HG03521 (cell line): ENCODE results near the gene GOLIM4.
"Not testable (repeated sequence)": the region's sequence is repeated elsewhere in the genome, so short reads cannot be mapped to it uniquely, and the experiment has no call there.

Source experiments
- ATAC-seq: cut with Tn5 transposase; IDR thresholded peaks from one replicate; pipeline ENCODE4 v1.9.1; 2021; ENCODE audit warnings: mild to moderate bottlenecking, moderate library complexity; ENCODE audit not compliant: unreplicated experiment

The GOLIM4 gene

GRCh38 chr3:168095611-168096209, at the start of gene GOLIM4:
Gene GOLIM4 (minus strand): TSS chr3:168095924. CDS start chr3:168095285, 639 bp downstream.
- ATAC-seq, result peak; percentile 84

GRCh38 chr3:168141405-168141998, 45.8 kb upstream of the GOLIM4 start:
- no peak for ATAC-seq

- ATAC-seq, result no peak
Observed at GRCh38 chr3:168139947-168140346, 44.2 kb upstream of the GOLIM4 start.

- ATAC-seq, result no peak
Observed at GRCh38 chr3:168138421-168138820, 42.7 kb upstream of the GOLIM4 start.

GRCh38 chr3:168134931-168135330, 39.2 kb upstream of the GOLIM4 start:
- no peak for ATAC-seq

GRCh38 chr3:168130250-168130649, 34.5 kb upstream of the GOLIM4 start:
- not testable (repeated sequence) for ATAC-seq

- ATAC-seq, result not testable (repeated sequence)
Observed at GRCh38 chr3:168128463-168128862, 32.7 kb upstream of the GOLIM4 start.

GRCh38 chr3:168127466-168127865, 31.7 kb upstream of the GOLIM4 start:
- ATAC-seq, result no peak

- ATAC-seq, result no peak
Observed at GRCh38 chr3:168124791-168125190, 29.1 kb upstream of the GOLIM4 start.

GRCh38 chr3:168124291-168124690, 28.6 kb upstream of the GOLIM4 start:
- no peak for ATAC-seq

GRCh38 chr3:168123201-168124176, 27.8 kb upstream of the GOLIM4 start:
- no peak for ATAC-seq

- ATAC-seq, result no peak
Observed at GRCh38 chr3:168121184-168122017, 25.7 kb upstream of the GOLIM4 start.

- no peak for ATAC-seq
Observed at GRCh38 chr3:168117853-168118313, 22.2 kb upstream of the GOLIM4 start.

- no peak for ATAC-seq
Observed at GRCh38 chr3:168117059-168117458, 21.3 kb upstream of the GOLIM4 start.

- no peak for ATAC-seq
Observed at GRCh38 chr3:168116279-168116678, 20.6 kb upstream of the GOLIM4 start.

GRCh38 chr3:168113848-168114247, 18.1 kb upstream of the GOLIM4 start:
- no peak for ATAC-seq

GRCh38 chr3:168112894-168113293, 17.2 kb upstream of the GOLIM4 start:
- ATAC-seq, result no peak

- no peak for ATAC-seq
Observed at GRCh38 chr3:168104361-168104760, 8.6 kb upstream of the GOLIM4 start.

- ATAC-seq, result no peak
Observed at GRCh38 chr3:168102735-168103410, 7.1 kb upstream of the GOLIM4 start.
